ENCODE data around the gene DNAH6.
A peak's percentile ranks its signal among the peaks of the same experiment; 100 is the strongest.
"Not testable (repeated sequence)": the region's sequence is repeated elsewhere in the genome, so short reads cannot be mapped to it uniquely, and the experiment has no call there.

Gene DNAH6, protein sequence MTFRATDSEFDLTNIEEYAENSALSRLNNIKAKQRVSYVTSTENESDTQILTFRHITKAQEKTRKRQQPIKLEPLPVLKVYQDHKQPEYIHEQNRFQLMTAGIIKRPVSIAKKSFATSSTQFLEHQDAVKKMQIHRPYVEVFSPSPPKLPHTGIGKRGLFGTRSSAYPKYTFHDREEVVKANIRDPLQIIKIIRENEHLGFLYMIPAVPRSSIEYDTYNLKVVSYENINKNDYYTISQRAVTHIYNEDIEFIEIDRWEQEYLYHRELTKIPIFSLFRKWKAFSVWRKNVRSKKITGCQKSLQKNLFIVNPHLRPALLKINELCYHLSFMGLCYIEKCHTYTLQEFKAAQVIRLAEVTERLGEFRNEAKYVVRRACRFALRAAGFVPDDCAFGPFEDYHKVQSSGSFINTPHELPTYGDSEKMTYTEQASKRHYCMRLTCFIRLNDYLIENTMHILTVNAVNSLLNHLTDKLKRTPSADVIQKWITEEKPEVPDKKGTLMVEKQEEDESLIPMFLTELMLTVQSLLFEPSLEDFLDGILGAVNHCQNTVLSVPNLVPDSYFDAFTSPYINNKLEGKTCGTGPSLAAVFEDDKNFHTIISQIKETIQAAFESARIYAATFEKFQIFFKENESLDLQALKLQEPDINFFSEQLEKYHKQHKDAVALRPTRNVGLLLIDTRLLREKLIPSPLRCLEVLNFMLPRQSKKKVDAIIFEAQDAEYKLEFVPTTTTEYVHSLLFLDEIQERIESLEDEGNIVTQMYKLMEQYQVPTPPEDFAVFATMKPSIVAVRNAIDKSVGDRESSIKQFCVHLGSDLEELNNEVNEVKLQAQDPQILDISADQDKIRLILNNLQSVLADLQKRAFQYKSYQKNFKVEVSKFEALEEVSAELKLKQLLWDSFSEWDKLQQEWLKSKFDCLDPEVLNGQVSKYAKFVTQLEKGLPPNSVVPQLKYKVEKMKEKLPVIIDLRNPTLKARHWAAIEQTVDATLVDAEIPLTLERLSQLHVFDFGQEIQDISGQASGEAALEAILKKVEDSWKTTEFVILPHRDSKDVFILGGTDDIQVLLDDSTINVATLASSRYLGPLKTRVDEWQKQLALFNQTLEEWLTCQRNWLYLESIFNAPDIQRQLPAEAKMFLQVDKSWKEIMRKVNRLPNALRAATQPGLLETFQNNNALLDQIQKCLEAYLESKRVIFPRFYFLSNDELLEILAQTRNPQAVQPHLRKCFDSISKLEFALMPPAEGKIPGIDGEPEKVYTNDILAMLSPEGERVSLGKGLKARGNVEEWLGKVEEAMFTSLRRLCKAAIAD (N-terminal part only)

DNA sequence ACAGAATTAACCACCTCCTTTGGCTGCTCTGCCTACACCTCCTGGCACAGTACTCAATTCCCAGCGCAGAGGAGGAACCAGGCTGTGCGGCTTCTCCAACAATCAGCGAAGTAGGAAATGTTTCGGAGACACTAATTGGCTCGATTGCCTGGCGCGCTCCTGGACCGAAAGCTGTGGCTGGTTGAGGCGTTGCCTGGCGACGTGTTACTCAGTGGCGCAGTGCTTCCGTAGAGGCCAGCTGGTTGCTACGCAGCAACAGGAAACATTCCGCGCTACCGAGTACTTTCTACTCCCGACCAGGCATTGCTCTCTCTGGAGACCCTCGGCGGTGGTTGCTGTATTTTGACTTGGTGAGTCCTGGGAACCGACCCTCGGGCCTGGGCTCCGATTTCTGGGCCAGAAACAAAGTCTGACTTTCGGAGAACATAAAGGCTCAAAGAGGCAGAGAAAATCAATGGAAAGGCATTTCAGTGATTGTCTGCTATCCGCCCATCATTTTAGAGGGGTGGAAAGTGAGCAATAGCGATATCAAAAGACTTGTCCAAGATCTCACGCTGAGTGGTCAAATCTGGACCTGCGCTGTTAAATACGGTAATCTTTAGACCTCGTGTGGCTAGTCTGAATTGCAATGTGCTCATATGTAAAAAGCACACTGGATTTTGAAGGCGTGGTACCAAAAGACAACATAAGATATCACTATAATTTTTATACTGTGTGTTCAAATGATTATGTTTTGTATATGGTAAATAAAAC lies at the start of gene DNAH6:
Gene DNAH6 (plus strand): TSS at position 265 of the 753 bp plus-strand sequence. CDS start 1,329 bp downstream, outside the sequence.
- peak; percentile 73 for DNase-seq

DNA sequence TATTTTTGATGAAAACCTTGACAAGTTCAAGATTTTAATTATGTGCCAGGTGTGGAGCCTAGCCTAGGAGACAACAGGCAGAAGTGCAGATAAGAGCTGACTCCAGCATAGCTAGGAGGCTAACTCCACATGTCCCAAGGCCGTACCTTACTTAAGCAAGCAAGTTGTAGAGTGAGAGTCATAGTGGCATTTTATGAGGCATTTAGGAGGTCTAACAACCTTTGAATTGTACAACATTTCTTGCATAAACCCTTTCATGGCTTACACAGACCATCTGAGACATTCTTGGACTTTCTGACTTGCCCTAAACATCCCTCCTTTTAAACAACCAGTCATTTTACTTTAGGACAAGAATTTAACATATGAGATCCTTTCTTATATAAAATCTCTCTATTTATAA lies 48.9 kb upstream of the DNAH6 start:
- DNase-seq = no peak

DNA sequence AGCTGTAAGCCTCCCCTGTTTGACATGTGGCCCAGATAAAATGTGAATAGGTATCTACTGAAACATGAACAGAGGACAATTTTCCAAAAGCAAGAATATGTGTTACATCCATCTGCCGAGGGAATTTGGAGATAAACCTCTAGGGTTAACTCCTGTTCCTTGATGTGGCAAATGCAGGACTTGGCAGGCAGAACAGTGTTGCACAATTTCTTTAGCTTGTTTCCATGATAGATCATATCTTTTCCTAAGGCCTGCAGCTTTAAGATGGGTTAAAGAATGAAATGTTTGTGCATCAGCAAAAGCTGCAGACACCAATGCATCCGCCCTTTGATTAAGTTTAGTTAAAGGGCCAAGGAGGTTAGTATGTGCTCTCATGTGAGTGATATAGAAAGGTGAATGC lies 43.9 kb upstream of the DNAH6 start:
- not testable (repeated sequence) for DNase-seq

DNA sequence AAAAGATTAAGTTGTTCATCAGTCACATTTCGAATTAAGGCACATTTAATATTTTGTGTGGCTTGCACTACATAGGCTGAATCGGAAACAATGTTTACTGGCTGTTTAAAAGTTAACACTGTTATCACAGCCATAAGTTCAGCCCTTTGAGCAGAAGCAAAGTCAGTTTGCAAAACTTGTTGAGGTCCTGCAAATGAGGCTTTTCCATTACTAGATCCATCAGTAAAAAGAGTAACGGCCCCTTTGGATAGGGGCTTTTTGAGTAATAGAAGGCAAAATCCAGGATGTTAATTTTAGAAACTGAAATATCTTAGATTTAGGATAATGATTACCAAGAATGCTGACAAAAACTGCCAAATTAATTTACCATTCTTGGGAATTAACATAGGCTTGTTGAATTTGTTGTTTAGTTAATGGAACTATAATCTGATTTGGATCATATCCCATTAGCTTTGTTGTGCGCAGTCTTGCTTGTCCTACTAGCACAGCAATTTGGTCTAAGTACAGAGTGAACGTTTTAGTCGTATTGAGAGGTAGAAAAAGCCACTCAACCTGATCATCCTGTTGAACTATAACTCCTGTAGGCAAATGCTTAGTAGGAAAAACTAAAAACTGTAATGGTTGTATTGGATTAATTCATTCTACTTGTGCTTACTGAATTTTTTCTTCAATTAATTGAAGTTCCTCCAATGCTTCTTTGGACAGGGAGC lies 43.3 kb upstream of the DNAH6 start:
- no peak for DNase-seq

DNA sequence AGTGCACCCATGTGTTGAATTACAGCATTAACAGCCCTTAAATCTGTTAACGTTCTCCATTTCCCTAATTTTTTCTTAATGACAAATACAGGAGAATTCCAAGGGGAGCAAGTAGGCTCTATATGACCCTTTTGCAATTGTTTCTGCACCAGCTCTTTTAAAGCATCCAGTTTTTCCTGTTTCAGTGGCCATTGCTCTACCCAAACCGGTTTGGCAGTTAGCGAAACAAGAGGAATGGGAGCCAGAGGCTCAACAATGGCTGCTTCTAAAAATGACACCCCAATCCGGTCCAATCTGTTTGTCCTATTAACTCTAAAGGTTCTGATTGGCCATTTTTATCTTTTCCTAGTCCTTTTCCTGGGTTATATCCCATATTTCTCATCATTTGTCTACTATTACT lies 42.1 kb upstream of the DNAH6 start:
- no peak for DNase-seq

DNA sequence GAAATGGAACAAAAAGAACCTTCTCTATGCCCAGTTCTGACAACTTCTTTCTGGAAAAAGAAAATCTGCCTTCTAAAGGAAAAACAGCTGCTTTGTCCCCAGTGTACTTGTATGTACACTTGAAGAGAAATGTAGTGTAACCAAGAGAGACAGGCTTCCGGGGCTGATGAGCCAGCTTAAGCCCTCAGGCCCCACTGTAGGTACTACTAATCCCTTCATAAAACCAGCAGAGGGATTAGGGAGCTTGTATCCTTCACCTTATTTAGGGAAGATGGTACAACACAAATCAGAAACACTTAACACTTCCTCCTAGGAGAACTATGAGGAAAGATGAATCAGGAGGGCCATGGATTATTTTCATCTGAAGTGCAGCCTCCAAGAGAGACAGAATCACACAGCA lies 38.4 kb upstream of the DNAH6 start:
- DNase-seq = no peak

DNA sequence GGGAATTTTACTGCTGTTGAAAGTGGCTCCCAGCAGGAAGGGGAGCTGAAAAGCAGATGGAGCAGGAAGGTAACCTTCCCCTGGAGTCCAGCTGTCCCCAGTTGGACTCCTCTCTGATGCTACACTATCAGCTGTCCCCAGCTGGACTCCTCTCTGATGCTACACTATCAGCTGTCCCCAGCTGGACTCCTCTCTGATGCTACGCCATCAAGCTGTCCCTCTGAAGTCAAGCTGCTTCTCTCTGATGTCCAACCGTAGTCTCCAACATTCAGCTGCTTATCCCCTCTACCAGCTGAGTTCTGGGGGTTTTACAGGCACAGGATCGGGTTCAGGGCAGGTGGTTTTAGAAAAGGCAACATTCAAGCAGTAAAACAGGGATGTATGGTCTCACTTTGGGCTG lies 37.4 kb upstream of the DNAH6 start:
- DNase-seq = no peak

DNA sequence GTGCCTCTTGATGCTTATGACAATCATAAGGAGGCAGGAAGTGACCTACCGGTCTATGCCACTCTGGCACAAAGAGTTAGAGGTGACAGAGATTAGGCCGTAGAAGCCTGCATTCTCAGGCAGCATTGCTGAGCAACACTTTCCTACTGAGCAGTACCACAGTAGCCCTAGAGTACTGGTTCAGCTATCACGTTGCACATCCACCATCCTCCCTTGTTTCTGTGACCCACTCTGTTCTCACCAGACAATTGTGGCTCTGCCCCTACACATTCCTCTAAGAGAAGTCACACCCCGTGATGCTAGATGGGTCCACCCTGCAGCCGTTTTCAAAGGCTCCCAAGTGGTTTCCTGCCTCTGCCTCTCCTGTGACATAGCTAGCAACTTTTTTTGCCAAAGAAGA lies 34.6 kb upstream of the DNAH6 start:
- DNase-seq = no peak

DNA sequence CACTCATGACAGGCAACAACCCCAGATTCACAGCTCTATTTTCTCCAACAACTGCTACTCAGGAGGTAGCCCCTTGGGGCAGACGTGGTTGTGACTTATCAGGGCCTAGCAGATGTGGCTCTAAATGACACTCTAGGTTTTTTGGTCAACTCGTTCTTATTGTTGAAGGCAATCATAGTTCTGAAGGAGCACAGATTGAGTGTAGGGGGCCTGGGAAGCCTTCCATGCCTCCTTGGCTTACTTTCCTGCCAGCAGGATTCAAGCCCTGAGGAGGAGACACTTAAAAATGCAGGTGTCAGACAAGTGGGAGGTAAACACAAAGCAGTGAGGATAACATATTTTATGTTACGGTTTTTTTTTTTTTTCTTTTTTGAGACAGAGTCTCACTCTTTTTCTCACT lies 33.7 kb upstream of the DNAH6 start:
- no peak for DNase-seq

DNA sequence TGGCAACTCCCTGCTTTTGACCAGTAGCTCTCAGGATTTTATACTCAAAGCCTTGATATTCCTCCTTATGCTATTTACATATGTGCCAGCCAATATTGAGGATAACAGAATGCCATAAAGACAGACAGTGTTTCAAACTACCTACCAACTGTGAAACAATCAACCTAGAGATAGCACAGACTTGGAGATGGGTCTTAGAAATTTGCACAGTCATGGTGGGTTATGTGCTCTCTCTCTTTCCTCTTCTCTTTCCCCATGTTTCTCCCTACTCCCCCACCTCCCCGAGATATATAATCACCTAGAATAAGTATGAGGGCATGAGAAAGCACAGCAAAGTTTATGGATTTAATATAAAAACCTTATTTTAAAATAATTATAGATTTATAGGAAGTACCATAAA lies 33.0 kb upstream of the DNAH6 start:
- no peak for DNase-seq

DNA sequence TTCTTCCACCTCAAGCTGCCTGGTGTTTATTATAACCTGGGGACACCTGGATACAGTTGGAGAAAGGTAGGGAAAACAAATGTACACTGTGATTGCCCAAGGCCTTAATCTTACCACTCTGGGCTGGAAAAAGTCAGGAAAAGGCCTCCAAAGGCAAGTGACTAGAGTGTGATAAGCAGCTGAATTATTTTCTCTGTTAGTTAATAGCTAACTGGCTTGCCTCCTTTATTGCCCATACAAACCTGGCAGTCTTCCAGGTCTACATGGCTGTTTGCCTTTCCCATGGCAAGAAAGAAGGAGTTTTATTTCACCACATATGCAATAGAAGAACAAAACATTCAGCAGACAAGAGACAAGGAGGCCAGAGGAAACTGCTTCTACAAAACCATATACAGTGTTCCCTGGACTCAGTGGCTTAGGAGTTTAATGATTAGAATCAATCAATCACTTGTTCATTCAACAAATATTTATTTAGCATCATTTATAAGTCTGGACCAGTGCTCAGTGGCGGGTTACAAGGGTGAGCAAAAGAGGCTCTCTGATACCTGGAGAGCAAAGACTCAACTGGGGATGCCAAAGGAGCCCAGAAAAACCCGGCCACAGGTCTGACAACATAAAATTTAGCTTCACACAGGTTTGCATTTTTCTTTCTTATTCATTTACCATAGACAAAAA lies 29.7 kb upstream of the DNAH6 start:
- DNase-seq = no peak

DNA sequence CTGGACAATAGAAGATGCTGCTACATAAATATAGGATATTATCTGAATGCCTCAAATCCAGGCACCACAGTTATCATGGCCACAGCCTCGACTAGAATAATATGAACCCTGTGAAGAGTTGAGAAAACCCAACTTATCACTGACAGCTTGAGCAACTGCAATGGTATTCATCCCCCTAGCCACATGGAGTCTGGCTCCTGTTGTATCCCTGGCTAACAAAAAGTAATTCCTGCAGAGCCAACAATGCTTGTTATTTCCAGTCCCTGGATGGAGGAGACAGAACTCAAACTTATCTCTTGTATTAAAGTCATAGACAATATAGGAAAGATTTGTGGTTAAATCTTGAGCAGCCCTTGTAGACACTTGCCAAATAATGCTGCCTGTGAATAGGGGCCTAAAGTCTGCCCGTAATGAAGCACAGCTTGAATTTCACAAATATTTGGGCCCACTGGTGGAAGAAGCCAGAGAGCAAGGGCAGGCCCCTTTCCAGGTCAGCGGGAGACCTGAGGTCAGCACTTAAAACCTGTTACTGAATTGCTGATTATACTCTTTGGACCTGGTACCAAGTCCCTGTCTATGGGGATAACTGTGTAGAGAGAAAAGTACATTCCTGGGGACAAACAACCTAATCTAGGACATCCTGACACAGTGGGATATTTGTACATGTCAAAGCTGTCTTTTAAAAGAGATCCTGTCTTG lies 28.9 kb upstream of the DNAH6 start:
- DNase-seq = no peak

DNA sequence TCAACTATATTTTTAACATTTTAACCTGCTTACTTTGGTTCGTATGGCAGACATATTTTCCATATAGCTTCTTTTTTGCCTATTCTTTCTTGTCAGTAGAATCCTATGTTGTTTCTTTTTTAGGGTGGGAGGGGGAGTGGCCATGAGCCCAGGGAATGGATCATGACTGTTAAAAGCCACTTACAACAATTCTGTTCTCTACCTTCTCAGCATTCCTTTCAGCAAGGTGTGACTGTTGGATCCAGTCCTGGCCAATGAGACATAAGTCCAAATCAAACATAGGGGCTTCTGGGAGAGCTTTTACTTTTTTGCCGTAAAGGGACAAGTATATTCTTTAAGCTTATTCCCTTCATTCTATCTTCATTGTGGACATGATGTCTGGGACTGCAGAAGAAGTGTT lies 25.0 kb upstream of the DNAH6 start:
- no peak for DNase-seq

DNA sequence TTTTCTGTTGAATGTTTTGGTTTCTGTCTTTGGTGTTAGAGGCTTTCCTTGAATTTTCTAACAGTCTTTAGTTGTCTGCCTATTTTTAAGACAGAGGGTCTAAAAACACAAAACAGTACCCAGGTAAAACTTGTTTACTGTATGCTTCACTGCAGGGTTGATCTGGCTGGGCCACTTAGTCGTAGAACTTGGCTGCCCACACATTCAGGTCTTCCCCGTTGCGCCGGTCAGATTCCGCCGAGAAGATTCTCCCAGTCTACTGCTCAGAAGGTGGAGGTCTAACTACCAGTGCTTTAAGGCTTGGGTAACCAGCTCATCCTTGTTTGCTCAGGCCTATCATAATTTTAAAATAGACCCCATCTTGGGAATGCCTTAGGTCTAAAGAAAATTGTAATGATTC lies 24.6 kb upstream of the DNAH6 start:
- DNase-seq = no peak

DNA sequence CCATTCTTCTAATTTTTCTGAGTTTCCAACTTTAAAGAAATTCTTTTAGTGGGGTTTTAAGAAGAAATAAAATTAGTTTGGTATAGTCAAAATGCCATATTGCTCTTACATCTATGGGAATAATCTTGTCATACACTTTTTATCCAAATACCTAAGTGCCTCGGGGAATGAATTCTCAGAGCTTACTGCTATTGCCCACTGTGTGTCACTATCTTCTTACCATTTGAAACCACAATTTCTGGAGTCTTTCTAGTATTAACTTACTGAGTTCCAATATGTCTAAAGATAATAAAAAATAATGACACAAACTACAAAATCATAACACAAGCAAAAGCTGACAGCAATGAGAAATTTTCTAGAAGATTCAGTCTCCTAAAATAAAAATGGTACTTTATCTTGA lies 23.7 kb upstream of the DNAH6 start:
- DNase-seq = no peak

DNA sequence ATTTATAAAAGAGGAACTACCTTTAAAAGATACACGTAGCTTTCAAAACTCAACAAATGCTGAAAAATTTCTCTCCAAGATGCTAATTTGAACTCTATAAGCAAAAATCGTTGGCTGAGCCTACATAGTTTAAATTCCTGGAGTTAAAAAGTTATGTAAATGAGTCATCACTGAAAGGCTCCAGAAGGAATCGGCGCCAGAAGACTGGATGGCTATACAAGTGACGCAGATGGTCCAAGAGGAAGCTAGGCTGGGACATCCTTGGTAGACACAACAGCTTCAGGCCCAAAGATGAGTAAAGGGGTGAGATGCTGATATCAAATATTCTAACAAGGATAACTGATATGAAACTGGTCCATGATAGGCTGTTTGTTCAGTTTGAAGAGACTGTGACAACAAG lies 22.8 kb upstream of the DNAH6 start:
- DNase-seq = no peak

DNA sequence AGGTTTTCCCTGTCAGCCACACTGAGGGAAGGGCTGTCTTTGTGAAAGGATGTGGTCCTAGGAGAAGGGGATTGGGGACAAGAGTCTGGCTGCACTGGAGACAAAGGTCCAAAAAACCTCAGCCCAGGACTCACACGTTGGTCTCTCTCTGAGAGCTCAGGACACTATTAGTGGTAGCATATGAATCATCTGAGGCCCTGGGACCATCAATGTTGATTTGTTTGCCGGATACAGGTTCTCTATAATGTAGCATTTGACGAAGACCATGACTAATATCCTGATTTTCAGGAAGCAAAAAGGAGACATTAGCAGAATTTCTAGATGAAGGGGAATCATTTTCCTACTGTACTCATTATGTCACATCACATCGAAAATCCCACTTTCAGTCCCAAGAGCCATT lies 22.2 kb upstream of the DNAH6 start:
- no peak for DNase-seq

DNA sequence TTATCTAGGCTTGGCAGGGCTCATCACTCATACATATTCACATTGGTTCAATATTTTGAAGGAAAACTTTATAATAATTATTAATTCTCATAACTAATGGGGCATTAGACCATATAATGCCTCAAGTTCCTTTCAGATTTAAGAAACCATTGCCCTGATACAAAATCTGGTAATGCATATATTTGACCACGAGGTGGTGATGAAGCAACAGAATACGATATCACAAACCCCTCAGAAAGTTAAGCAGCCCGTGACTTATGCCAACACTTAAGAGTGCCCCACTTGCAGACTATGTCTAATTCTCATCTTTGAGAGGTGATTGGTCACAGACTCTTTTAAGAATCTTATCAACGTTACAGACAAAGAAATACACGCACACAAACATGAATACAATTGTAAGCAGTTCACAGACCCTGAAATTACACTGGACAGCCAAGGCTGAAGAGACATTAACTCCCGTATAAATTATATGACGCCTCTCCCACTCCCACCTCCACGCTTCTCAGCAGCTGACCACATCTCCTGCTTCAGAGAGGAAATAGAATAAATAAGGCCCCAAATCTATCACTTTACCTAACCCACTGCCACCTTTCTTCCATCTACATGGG lies 20.7 kb upstream of the DNAH6 start:
- no peak for DNase-seq

DNA sequence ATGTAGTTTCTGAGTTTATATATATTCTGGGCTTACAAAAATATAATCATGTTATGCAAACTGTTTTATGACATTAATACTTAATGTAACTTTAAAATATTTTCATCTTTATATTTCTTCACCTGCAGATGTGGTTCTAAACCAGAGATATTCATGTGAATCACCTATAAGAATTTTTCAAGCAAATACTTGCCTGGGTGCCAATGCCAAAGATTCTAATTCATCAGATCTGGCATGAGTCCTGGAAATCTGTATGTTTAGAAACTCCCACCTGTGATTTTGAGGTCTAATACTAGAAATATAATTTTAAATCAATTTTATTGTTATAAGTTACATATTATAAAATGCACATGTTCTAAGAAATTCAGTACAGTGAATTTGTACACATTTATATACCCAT lies 19.9 kb upstream of the DNAH6 start:
- no peak for DNase-seq

DNA sequence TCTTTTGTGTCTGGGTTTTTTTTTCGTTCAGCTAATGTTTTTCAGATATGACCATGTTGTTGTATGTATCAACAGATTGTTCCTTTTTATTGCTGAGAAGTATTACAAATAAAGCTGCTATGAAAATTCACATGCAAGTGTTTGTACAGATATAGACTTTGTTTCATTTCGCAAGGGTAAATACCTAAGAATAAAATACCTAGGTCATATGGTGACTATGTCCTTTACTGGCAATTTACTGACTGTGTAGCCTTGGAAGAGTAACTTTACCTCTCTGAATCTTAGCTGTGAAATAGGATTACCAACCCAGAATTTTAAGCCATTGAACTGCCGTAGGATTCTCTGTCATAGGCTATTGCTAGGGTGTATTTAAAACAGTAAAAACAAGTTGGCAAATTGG lies 19.0 kb upstream of the DNAH6 start:
- DNase-seq = no peak

All from NCI-H1417 treated with DMSO at 0.1 percent for 48 hours (cell line).